T-helper 22 cell (primary cell): Measurements from ENCODE around the gene RAPGEF1.
A peak's percentile ranks its signal among the peaks of the same experiment; 100 is the strongest.
"Not testable (repeated sequence)": the region's sequence is repeated elsewhere in the genome, so short reads cannot be mapped to it uniquely, and the experiment has no call there.

Source experiments
- DNase-seq: peaks from one replicate; pipeline ENCODE4 v3.0.0-alpha.2; 2020; ENCODE audit warnings: low read depth

RAPGEF1 gene

GRCh38 chr9:131668439-131669268 lies 71.2 kb downstream of the RAPGEF1 start:
- peak; percentile 79 for DNase-seq

- DNase-seq: no peak
Measured at GRCh38 chr9:131668057-131668438, 71.8 kb downstream of the RAPGEF1 start.

DNA sequence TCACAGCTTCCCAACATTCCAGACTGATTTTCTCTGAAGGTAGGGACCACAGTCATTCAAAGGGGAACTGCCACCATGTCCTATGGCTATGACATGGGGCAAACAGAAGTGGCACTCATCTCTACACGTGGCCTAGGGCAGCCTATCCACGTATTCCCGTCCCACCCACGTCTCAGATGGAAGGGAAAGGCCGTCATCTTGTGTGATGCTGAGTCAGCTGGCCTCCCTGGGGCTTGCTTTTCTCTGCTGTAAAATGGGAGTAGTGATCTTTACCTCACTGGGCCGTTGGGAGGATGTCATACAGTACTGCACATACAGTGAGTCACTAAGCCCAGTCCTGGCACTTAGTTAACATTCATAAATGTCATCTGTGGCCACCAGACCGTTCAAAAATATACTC lies 72.3 kb downstream of the RAPGEF1 start:
- DNase-seq: peak; percentile 69

GRCh38 chr9:131666774-131667173 lies 73.1 kb downstream of the RAPGEF1 start:
- DNase-seq: peak; percentile 18

DNA sequence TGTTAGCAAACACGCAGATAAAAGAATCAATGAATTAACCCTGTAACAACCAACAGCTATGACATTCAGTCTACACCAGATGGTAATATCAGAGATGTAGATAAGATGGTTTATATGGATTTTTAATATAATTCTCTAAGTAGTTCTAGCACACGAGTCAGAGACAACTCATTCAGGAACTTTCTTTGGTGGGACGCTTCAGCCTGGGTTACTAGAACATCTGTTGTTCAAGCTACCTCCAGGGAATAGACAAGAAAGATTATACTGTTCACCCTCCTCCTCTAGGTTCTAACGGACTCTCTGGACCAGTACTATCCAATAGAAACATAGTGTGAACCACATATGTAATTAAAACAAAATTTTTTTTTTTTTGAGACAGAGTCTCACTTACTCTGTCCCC lies 73.8 kb downstream of the RAPGEF1 start:
- DNase-seq: no peak

- DNase-seq: no peak
Measured at GRCh38 chr9:131663288-131663687, 76.6 kb downstream of the RAPGEF1 start.

GRCh38 chr9:131662289-131662621 lies 77.6 kb downstream of the RAPGEF1 start:
- DNase-seq: not testable (repeated sequence)

DNA sequence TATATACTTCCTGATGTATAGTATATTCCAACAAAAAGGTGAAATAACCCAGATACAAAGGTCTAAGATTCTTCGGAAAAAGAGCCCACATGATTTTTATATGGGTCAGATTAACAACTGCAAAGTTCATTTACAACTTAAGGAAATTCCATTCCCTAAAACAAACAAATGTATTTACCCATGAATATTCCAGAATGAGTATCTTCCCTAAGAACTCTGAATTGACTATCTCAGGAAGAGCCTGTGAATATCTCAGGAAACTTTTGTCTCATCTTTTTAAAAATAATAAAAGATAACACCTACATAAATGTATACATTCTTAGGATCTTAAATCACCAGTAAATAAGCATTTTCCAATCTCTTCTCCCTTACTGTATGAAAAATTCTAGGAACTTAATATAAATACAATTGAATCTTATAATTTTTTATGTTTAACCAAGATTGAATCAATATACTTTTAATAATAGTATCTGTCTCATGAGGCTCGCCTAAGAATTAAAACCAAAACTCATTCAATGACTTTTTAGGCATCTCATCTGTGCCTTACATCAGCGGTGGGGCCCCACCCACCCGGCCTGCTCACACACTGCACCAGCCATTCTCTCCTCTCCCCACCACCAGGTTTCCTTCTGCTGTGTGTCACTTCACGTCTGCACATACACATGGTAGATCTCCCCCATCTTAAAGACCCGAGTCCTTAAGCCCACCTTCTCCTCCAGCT lies 78.1 kb downstream of the RAPGEF1 start:
- DNase-seq: peak; percentile 55

DNA sequence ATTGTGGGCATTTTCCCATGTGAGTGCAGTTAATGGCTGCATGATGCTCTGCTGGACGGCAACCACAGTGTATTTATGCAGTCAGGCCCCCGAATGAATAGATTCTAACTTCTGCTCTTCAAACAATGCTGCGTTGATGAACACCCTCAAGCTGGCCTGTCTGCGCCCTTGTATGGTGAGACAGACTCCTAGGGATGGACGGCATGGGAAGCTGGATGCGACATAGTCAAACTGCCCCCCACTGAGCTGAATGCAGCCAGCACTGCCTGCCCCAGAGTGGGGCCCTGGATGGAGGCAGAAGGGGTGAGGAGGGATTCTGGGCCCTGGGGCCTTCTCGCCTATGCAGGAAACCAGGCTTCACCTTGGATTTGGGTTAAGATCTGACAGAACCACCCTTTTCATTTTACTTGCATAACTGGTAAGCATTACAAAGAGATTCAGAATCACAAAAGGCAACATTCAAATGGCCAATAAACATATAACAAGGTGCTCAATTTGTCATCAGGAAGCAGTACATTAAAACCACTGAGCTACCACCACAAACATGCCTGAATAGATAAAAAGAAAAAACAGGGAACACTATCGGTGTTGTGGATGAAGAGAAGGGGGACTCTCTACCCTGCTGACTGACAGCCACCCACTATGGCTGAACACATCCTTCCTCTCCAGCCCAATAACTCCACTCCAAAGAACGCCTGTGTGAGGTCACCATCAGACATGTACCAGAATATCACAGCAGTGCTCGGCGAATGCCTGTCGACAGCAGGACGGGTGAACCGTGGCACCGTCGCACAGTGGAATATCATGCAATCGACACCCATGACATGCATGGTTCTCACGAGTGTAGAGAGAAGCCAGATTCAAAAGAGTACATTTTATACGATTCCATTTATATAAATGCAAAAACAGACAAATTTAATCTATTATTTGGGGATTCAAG lies 79.1 kb downstream of the RAPGEF1 start:
- no peak for DNase-seq

- no peak for DNase-seq
Measured at GRCh38 chr9:131658377-131659129, 81.3 kb downstream of the RAPGEF1 start.

DNA sequence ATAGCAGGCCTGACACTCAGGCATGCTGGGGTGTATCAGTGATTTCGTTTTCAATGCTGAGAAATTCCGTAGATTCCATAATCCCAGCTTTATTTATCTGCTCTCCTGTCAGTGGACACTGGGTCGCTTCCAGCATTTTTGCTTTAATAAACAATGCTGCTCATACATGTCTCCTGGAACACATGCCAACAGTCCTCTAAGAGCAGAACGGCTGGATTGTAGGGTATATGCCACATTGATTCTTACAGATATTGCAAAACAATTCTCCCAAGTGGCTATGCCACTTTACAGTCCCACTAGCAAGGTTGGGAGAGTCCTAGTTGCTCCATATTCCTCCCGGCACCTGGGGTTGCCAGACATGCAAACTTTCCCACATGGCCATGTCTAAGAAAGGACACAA lies 81.9 kb downstream of the RAPGEF1 start:
- no peak for DNase-seq

- DNase-seq: no peak
Measured at GRCh38 chr9:131657456-131657855, 82.4 kb downstream of the RAPGEF1 start.

DNA sequence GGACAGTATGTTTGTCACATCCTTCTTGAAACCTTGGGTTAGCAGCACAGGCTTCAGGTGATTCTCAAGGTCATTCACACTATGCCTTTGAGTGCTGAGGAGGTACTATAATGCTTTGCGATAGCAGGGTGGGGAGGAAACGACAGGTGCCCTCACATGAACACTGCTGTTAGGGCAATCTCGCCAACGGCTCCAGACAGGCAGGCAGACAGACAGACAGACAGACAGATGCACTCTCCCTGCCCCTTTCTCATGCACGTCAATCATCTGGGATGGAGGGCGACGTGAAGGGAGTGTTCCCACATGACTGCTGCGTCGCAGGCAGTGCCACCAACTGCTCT lies 82.9 kb downstream of the RAPGEF1 start:
- peak; percentile 30 for DNase-seq

- DNase-seq: peak; percentile 76
Measured at GRCh38 chr9:131656356-131657036, 83.4 kb downstream of the RAPGEF1 start.

GRCh38 chr9:131654369-131654768 lies 85.5 kb downstream of the RAPGEF1 start:
- not testable (repeated sequence) for DNase-seq

DNA sequence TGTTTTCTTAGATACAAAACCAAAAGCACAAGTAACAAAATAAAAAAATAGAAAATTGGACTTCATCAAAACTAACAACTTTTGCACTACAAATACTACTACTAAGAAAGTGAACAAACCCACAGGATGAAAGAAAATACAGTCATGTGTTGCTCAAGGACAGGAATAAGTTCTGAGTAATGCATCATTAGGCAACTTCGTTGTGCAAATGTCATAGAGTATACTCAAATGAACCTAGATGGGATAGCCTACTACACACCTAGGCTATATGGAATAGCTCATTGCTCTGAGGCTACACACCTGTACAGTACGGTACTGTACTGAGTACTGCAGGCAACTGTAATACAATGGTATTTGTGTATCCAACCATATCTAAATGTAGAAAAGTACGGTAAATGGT lies 88.3 kb downstream of the RAPGEF1 start:
- DNase-seq: no peak

DNA sequence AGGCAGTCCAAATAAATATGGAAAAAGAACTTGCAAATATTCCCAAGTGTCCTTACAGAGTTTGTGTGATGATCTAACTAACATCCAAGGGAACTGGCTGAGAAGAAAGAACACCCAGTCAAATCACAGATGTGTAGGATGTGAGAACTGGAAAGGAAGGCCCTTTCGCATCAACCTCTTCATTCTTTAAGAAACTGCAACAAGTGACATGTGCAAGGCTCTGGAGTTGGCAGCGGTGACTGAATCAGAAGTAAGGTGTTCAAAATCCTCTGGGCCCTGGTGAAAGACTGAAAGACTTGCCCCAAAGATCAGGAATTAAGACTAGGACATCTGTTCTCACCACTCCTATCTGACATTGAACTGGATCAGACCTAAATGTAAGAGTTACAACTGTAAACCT lies 88.7 kb downstream of the RAPGEF1 start:
- no peak for DNase-seq

DNA sequence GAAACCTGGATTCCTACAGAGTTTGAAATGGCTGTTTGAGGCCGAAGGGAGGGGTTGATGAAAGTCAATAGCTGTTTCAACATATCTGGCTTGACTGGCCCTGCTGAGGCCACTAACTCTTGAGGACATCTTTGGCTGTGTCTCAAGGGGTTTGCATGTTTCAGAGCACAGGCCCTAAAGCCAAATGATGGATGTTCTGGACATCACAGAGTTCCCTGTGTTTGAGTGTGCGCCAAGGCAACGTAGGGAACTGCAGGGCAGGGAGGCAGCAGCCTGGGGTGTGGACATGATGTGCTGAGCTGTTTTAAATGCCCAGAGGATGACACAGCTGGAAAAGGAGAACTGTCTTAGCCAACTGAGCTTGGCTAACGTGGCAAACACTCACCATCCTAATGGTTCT lies 89.6 kb downstream of the RAPGEF1 start:
- DNase-seq: no peak

- DNase-seq: no peak
Measured at GRCh38 chr9:131649646-131650045, 90.2 kb downstream of the RAPGEF1 start.

DNA sequence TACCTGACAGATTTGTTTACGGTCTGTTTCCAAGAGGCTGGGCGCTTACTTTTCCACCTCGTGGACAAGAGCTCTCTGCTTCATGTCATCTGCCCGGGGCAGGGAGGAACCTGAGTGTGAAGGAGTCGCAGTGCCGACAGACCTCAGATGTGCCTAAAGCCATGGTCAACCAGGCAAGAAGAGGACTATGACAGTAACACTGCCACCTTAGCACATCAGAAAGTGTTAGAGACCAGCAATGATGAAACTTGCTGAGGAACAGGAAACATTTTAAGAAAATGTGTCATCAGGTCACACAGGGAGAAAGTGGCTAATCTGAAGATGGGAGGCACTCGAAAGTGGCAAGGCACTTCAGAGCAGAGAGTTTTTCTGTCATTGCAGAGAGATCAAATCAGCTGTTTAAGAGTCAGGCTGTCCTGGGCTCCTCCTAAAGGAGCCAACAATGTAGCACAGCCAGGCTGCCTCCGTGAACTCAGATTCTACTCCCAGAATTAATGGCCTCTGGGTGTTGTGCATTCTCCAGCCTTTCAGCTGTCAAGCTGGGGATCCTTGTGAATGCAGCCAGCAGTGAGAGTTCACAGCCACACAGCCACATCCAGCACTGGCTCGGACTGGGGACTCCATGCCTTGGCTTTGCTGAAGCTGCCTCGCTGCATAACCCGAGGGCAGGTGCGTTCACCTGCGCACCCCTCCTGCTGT lies 94.6 kb downstream of the RAPGEF1 start:
- no peak for DNase-seq
